ENCODE results near the gene PLLP. TPM values are rescaled to one million over a fixed set of nuclear protein-coding genes. Genes with fewer than 3 reads are reported as not detected.

Gene PLLP
- total RNA-seq, 1 donor from 2014 or later, result not detected

DNA sequence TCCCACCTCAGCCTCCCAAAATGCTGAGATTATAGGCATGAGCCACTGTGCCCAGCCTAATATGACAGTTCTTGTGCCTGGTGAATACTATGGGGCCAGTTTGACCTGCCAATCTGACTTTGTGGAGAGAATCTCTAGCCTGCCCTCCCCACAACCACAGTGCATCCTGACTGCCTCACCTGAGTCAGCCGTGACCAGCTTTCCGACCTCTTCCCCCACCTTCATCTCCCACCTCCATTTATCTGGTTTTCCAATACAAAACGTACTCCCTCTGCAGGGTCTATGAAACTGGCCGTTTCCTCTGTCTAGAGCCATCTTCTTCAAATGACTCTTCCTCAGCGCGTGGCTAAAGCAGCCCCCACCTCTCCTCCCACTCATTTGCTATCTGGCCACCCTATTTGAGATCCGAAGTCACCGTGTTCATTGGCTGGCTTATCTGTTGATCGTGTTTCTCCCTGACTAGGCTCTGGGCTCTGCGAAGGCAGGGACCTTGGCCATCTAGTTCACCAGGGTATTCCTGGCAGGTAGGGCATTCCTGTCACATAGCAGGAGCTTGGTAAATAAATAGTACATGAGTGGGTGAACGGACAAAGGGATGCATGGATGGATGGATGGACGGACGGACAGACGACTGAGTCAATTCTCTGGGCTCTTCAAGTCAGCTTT is 22.3 kb upstream of the PLLP start:
- H3K36me3 Mint-ChIP-seq (ENCODE audit: low read depth), result no peaks in the 10 kb centered on the region
- ATAC-seq (ENCODE audit: low read depth), result no peak
- no peak overlapping the region for H3K27ac Mint-ChIP-seq
- H3K27me3 Mint-ChIP-seq, result peaks cover 6% of the 10 kb centered on the region
- DNase-seq, result no peak
- H3K9me3 Mint-ChIP-seq, result no peaks in the 10 kb centered on the region
- TF ChIP-seq, protein P1, sequence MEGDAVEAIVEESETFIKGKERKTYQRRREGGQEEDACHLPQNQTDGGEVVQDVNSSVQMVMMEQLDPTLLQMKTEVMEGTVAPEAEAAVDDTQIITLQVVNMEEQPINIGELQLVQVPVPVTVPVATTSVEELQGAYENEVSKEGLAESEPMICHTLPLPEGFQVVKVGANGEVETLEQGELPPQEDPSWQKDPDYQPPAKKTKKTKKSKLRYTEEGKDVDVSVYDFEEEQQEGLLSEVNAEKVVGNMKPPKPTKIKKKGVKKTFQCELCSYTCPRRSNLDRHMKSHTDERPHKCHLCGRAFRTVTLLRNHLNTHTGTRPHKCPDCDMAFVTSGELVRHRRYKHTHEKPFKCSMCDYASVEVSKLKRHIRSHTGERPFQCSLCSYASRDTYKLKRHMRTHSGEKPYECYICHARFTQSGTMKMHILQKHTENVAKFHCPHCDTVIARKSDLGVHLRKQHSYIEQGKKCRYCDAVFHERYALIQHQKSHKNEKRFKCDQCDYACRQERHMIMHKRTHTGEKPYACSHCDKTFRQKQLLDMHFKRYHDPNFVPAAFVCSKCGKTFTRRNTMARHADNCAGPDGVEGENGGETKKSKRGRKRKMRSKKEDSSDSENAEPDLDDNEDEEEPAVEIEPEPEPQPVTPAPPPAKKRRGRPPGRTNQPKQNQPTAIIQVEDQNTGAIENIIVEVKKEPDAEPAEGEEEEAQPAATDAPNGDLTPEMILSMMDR (IDR thresholded peaks at IDR 0.05), result no peak
- CTCF ChIA-PET, result interaction anchor here (0.7 kb wide), 1 partner anchor 110 kb away, joined by 3 read pairs; no protein-coding TSS in a partner anchor
- POLR2A ChIA-PET, result interaction anchor here (0.6 kb wide), 1 partner anchor 100 kb away, joined by 3 read pairs; no protein-coding TSS in a partner anchor
- intact Hi-C loops (cut with micrococcal nuclease), result no loop called here
- H3K4me3 Mint-ChIP-seq, result no peak overlapping the region
- peaks cover 23% of the 10 kb centered on the region for H3K4me1 Mint-ChIP-seq

DNA sequence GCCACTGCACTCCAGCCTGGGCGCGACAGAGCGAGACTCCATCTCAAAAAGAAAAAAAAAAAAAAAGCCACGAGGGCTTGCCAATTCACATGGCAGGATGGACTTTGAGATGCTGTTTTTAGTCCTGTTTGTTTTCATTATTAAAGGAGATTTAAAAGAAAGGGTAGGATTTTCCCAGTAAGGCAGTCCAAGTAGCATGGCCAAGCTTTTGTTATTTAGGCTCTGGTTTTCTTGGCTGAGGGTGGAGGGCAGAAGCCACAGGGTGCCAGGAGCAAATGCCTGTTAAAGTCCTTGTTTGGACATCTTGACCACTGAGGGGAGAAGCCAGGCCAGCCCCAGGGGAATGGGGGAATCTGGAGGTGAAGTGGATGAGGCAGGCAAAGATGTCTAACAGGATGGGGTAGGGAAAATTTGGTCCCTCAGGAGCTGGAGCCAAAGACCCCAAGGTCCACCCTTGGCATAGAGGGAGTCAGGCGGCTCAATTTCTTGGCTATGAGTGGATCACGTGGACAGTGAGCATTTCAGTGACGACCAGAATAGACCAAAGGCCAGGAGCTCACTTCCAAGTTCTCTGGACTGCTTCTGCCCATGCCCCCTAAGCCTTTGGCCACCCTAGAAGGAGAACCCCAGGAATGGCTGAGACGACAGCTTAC is 20.8 kb upstream of the PLLP start:
- ChIA-PET CTCF (interaction anchor here (1.0 to 1.1 kb wide), 2 partner anchors 33 to 111 kb away, joined by 3 read pairs; no protein-coding TSS in a partner anchor), POLR2A (interaction anchor here (0.8 to 1.8 kb wide), 2 partner anchors 44 to 108 kb away, joined by 4 to 12 read pairs; no protein-coding TSS in a partner anchor)
- no peak overlapping the region for H3K4me3 Mint-ChIP-seq
- ATAC-seq (ENCODE audit: low read depth), result no peak
- intact Hi-C loops (cut with micrococcal nuclease), result no loop called here
- no peak for DNase-seq
- H3K9me3 Mint-ChIP-seq, result no peaks in the 10 kb centered on the region
- H3K27ac Mint-ChIP-seq, result no peak overlapping the region
- H3K27me3 Mint-ChIP-seq, result peaks cover 6% of the 10 kb centered on the region
- peaks cover 25% of the 10 kb centered on the region for H3K4me1 Mint-ChIP-seq
- H3K36me3 Mint-ChIP-seq (ENCODE audit: low read depth), result no peaks in the 10 kb centered on the region
- TF ChIP-seq, protein P1 (IDR thresholded peaks at IDR 0.05), result no peak

DNA sequence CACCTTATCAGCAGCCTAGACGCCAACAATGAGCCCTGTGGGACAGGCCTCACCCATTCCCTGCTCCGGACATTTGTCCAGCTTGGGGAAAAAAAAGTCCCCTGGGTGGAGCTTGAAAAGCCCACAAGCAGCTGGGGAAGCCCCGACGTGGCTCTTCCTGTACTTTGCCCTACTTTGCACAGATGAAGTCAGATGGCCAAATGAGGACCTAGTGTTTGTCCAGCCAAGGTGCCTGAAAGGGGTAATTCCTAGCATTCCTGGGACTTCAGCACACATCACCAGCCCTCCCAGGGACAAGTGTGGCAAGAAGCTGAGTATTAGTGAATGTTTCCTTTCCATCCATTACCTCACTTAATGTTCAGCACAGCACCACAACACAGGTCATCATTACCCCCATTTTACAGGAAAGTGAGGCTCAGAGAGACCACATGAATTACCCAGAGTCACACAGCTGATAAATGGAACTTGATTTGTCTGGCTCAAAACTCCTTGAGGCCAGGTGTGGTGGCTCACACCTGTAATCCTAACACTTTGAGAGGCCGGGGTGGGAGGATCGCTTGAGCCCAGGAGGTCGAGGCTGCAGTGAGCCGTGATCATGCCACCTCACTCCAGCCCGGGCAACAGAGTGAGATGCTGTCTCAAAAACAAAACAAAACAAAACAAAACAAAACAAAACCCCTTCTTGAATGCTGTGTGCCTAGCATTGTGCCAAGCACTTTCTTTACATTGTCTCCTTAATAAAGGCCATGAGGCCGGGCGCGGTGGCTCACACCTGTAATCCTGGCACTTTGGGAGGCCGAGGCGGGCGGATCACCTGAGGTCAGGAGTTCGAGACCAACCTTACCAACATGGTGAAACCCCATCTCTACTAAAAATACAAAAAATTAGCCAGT is 19.9 kb upstream of the PLLP start:
- peak overlapping the region; percentile 35 for H3K4me3 Mint-ChIP-seq
- intact Hi-C loops (cut with micrococcal nuclease), result loop anchor here (5.0 kb wide), 1 partner anchor 703 kb away; no protein-coding TSS in a partner anchor
- no peaks in the 10 kb centered on the region for H3K9me3 Mint-ChIP-seq
- DNase-seq (no peak), ATAC-seq (ENCODE audit: low read depth) (no peak)
- no peaks in the 10 kb centered on the region for H3K36me3 Mint-ChIP-seq (ENCODE audit: low read depth)
- ChIA-PET CTCF (interaction anchor here (1.1 to 6.2 kb wide), 4 partner anchors 32 to 118 kb away, joined by 3 to 215 read pairs (median 4); no protein-coding TSS in a partner anchor), POLR2A (interaction anchor here (0.6 to 2.4 kb wide), 3 partner anchors 34 to 113 kb away, joined by 3 to 24 read pairs (median 12); no protein-coding TSS in a partner anchor)
- H3K4me1 Mint-ChIP-seq, result peaks cover 25% of the 10 kb centered on the region
- H3K27ac Mint-ChIP-seq, result peak overlapping the region; percentile 50
- peaks cover 6% of the 10 kb centered on the region for H3K27me3 Mint-ChIP-seq
- TF ChIP-seq, protein P1 (IDR thresholded peaks at IDR 0.05), result no peak

GRCh38 chr16:57303910-57304168 is 19.4 kb upstream of the PLLP start:
- no peak for ATAC-seq (ENCODE audit: low read depth)
- DNase-seq, result no peak
- H3K27ac Mint-ChIP-seq, result peak overlapping the region; percentile 50
- peaks cover 25% of the 10 kb centered on the region for H3K4me1 Mint-ChIP-seq
- intact Hi-C loops (cut with micrococcal nuclease), result loop anchor here (5.0 kb wide), 1 partner anchor 703 kb away; no protein-coding TSS in a partner anchor
- peaks cover 6% of the 10 kb centered on the region for H3K27me3 Mint-ChIP-seq
- no peaks in the 10 kb centered on the region for H3K9me3 Mint-ChIP-seq
- H3K36me3 Mint-ChIP-seq (ENCODE audit: low read depth), result no peaks in the 10 kb centered on the region
- POLR2A ChIA-PET, result interaction anchor here (0.6 to 2.4 kb wide), 3 partner anchors 34 to 113 kb away, joined by 3 to 24 read pairs (median 12); no protein-coding TSS in a partner anchor
- CTCF ChIA-PET, result interaction anchor here (1.1 to 6.2 kb wide), 4 partner anchors 31 to 118 kb away, joined by 3 to 215 read pairs (median 4); no protein-coding TSS in a partner anchor
- TF ChIP-seq, protein P1 (IDR thresholded peaks at IDR 0.05), result no peak
- H3K4me3 Mint-ChIP-seq, result no peak overlapping the region

Measured in activated B cell treated with CpG ODN at 0.5 μM for 24 hours (primary cell).